HG02870 (cell line): ENCODE results near the gene ADAM11.

Experiments
- ATAC-seq: cut with Tn5 transposase; IDR thresholded peaks from one replicate; pipeline ENCODE4 v1.9.1; 2021; ENCODE audit warnings: mild to moderate bottlenecking, moderate library complexity; ENCODE audit not compliant: unreplicated experiment

The ADAM11 gene

GRCh38 chr17:44757045-44757917, 1.5 kb upstream of the ADAM11 start:
- ATAC-seq = no peak

DNA sequence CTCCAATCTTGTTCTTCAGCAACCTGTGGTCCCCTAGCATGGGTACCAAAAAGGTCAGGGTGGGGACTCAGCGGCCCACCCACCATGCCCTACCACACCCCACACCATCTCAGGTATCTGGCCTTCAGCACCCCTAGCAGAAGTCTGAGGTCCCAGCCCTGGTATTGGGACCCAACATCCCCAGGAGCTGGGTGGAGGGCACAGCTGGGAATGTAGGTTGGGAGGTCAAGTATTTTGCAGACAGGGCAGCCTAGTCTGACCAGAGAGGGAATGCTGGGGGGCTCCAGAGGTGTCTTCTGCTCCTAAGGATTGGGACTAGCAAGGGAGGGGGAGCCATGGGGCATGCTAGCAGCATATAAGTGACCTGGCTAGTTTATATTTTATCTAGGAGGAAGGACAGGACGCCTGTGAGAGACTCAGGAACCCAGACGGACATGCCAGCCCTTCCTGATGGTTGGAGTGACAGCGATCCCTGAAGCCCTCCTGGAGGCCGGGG, 822 bp upstream of the ADAM11 start:
- ATAC-seq = no peak

- no peak for ATAC-seq
Measured at GRCh38 chr17:44759086-44759915, 513 bp downstream of the ADAM11 start.

- ATAC-seq = no peak
Measured at GRCh38 chr17:44759916-44760243, 1.1 kb downstream of the ADAM11 start.

DNA sequence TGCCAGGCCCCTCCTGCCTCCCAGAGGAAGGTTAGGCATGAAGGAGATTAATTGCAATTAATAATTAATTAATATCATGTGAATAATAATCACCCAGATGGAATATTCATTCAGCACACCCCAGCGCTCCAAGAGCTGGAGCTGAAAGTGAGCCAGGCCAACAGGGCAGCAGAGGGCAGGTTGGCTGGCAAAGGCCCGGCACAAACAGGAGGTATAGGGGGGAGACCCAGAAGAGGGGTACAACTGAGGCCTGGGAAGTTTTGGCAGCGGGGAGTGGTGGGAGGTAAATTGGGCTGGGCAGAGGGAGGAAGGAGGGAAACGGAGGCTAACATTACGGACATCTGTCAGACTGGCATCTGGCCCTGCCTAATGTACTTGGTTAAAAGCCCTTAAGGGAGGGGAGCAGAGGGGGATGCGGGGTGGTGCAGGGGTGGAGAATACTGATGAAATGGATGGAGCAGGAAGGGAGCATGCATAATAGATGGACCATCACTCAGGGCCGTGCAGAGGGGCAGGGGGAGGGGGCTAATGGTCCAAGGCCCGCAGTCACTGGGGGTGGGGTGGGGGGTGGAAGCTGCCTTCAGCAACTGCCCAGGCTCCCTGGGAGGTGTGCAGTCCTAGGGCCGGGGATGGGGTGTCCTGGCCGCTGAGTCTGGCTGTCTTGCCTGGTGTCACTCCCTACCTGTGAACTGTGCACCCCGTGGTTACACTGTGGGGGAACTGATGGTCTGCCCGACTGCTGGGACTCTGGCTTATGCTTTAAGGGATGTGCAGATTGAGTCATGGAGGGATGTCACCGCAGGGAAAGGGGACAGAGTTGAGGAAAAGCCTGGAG, 1.9 kb downstream of the ADAM11 start:
- no peak for ATAC-seq

- ATAC-seq = no peak
Measured at GRCh38 chr17:44761932-44762810, 3.4 kb downstream of the ADAM11 start.

GRCh38 chr17:44763170-44763569, 4.4 kb downstream of the ADAM11 start:
- ATAC-seq = no peak

GRCh38 chr17:44765965-44766364, 7.2 kb downstream of the ADAM11 start:
- ATAC-seq = no peak

- ATAC-seq = no peak
Measured at GRCh38 chr17:44766409-44767038, 7.7 kb downstream of the ADAM11 start.

DNA sequence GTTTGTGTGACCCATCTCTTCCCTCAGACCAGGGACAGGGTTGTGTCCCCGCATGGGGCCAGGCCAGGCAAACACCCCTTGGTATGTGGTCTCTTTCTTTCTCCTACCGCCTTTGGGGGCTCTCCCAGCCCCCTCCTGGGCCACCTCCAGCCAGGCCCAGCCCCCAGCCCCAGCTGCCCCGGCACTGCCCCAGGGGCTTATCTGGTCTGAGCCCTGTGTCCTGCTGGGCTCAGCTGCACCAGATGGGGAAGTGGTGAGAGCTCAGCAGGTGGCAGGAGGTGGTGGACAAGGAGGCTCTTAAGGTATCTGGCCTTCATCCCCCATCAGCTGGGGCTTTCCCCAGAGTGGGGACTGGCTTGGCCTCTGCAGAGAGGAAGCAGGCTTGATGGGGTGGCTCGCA, 8.7 kb downstream of the ADAM11 start:
- ATAC-seq = no peak

DNA sequence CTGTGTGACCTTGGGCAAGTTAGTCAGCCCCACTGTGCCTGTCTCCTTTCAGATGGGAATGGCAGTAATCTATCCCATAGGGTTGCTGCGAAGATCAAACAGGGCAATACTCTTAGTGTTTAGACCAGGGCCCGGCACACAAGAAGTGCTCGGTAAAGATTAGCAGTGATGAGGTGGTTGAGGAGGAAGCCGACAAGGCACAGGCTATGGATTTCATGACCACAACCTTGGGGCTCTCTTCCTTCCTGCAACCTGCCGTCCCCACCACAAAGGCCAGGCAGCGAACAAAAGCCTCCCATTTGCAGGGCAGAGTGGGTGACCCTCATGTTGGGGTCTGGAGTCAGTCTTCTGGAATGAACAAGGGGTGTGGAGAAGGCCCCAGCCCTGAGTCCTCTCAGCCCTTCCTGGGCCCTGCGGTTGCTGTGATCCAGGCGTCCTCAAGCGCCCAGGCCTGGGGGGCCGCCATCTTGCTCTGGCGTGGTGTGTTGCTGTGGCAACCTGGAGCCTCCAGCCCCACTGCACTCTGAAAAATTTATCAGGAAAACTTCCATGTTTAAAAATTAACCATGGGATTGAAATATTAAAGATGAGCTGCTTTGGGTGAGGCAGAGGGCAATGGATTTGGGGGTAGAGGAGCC, 9.8 kb downstream of the ADAM11 start:
- no peak for ATAC-seq

DNA sequence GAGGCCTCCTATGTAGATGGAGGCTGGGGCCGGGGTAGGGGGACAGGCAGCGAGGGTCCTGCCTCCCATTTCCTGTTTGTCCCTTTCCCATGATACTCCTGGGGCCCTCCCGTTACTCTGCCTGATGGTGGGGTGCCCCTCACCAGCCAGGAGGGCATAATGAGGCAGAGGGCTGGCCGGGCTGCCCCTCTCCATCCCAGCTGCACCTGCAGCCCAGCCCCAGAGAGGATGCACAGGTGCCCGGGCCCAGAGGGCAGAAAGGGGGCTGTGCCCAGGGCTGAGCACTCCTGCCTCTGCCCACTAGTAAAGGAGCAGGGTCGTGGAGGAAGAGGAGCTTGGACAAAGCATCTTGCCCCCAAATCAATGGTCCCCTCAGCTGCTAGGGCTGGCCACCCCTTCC, 10.4 kb downstream of the ADAM11 start:
- no peak for ATAC-seq

GRCh38 chr17:44769647-44770084, 10.9 kb downstream of the ADAM11 start:
- no peak for ATAC-seq

DNA sequence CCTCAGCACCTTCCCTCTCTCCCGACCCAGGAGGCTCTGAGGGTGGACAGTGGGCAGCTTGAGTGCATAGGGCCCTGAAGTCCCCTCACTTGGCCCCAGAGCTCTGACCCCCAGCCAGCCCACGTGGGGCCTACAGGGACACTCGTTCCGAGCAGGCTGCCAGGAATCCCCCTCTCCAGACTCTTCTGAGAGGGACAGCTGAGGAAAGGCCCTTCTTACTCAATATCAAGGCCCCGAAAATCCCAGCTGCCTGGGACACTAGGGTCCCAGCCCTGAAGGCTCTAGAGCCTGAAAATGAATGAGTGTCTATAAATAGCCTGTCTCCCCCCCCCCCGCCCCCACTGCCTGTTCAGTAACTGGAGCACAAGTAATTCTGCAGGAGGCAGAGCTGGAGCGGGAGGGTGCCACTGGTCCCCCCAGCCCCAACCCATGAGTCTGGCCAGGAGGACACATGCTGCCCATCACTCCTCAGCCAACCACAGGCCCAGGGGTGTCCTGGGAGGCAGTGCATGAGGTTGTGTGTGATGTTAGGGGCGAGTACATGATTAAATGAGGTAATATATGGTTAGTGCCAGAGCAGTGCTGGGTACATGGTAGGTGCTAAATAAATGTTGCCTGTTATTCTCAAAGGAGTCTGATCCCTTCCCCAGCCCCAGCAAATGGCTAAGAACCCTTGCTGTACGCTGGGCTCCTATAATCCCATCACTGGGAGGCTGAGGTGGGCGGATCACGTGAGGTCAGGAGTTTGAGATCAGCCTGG, 11.6 kb downstream of the ADAM11 start:
- no peak for ATAC-seq

DNA sequence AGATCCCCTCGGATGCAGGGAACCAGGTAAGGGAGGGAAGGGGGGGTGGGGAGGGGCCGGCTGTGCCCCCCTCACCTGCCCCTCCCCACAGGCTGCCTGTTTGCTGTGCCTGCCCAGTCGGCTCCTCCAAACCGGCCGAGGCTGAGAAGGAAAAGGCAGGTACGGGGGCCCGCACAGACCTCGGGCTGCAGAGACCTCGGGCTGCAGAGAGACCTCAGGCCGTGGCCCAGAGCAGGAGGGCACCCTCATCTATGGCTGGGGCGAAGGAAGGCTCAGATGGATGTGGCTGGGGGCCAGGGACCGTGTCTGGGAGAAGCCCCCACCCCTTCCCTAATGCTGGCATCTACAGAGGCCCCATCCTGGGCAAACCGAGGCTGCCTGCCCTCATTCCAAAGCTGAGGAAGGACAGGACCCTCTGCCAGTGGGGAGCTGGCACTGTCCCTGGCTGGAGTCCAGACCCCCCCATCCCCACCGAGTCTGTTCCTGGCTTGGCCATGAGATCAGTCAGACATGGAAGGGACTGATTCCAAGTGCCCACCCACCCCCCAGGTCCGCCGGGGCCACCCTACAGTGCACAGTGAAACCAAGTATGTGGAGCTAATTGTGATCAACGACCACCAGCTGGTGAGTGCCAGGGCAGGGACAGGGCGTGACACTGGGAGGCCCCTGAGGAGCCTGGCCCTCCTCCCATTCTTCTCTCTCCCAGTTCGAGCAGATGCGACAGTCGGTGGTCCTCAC, 13.7 kb downstream of the ADAM11 start:
- no peak for ATAC-seq

- no peak for ATAC-seq
Measured at GRCh38 chr17:44773140-44773539, 14.4 kb downstream of the ADAM11 start.

DNA sequence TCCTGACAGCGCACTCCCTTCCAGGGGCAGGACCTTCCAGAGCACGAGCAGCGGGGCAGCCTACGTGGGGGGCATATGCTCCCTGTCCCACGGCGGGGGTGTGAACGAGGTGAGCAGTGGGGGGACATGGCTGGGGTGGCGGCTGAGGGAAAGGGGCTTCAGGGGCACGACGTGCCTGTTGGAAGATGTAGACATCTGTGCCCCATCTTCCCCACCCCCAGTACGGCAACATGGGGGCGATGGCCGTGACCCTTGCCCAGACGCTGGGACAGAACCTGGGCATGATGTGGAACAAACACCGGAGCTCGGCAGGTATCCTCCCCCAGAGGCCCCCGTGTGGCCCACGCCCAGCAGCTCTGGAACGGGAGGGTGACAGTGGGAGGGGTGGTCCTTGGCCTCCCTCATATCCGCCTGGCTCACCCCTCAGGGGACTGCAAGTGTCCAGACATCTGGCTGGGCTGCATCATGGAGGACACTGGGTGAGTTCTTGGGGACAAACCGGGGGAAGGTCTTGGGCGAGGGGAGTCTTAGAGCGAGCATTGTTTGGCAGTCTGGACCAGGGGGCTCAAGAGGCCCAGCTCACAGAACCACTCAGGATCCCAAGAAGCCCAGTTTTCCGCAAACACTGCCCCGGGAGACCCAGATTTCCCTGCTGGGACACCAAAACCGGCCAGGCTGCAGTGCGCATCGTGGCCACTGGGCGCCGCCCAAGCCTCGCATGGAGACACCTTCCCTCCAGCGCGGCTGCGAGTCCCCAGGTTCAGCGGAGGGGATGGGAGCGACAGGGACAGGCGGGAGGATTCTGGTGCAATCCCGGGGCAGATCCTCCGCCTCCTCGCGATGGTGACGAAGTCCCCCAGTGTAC, 15.7 kb downstream of the ADAM11 start:
- ATAC-seq = no peak
